GM06990 (cell line): Measurements from ENCODE around the gene FGFBP1.

Source experiments
- DNase-seq: peaks from one replicate; pipeline ENCODE4 v3.0.0-alpha.2; 2011; ENCODE audit not compliant: insufficient read length; ENCODE audit errors: extremely low read depth
- H3K27me3 ChIP-seq: replicated peaks from 2 replicates; pipeline ENCODE4 v1.6.0; 2011; ENCODE audit warnings: low read length; ENCODE audit not compliant: control insufficient read depth, insufficient read depth
- H3K36me3 ChIP-seq: 2 replicates; pipeline ENCODE4 v1.5.1; 2011; ENCODE audit warnings: low read length; ENCODE audit not compliant: control insufficient read depth, insufficient read depth
- H3K4me3 ChIP-seq: replicated peaks from 2 replicates; pipeline ENCODE4 v1.5.1; 2011; ENCODE audit warnings: low read depth, mild to moderate bottlenecking, control low read depth, low read length
- CTCF ChIP-seq: IDR thresholded peaks from 2 replicates; pipeline ENCODE4 v1.5.1; 2011; ENCODE audit warnings: low read length, control low read depth, mild to moderate bottlenecking, inconsistent platforms; ENCODE audit not compliant: insufficient read depth, poor library complexity, severe bottlenecking

FGFBP1 gene

DNA sequence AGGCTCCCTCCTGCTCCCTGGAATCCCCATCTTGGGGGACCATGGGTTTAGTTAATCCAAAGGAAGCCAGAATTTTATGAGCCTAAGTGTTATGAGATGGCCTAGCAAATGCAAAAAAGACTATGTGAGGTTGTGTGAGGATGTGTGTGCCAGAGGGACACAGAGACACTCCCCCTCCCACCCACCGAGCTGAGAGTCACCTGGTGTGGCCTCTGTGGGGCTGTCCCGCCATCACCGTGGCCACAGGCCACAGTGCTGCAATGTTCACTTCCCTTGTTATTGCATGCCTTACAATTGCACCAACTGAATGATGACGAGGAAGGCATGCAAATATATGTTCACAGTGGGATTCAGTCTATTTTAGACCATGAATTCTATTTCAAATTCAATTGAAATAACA, 25.0 kb upstream of the FGFBP1 start:
- DNase-seq, result no peak
- no peak overlapping the region for H3K4me3 ChIP-seq
- H3K36me3 ChIP-seq, result no peaks in the 10 kb centered on the region
- no peaks in the 10 kb centered on the region; the same call in 1 of the 2 replicates for H3K27me3 ChIP-seq
- TF ChIP-seq CTCF, result no peak

DNA sequence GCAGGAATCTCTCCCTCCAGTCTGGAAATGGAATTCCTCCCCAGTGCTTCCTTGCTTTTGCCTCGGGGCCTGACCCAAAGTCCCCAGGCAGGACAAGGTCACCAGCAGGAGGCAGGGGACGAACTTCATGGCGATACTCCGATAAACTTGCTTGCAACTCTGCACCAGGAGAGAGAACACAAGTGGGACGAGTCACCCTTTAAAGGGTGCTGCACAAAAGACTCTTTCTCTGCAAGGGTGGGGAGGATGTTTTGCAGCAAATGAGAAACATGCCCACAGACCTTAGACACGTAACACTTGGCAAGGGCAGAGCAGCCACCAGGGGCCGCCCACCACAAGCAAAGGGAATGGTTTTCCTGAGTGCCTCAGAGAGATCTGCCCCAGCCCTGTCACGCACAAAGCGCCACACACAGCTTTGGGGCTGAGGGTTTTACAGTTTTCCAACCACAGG, 24.5 kb upstream of the FGFBP1 start, which contains the start of gene FGFBP2:
FGFBP2 (minus strand) TSS at position 175 of the 451 bp plus-strand sequence; CDS start at position 129, 46 bp downstream.
- H3K36me3 ChIP-seq, result no peaks in the 10 kb centered on the region
- no peak within 1 kb of the TSS for H3K4me3 ChIP-seq
- DNase-seq, result no peak
- TF ChIP-seq CTCF, result peak; percentile 57
- H3K27me3 ChIP-seq, result no peaks in the 10 kb centered on the region; the same call in 1 of the 2 replicates

DNA sequence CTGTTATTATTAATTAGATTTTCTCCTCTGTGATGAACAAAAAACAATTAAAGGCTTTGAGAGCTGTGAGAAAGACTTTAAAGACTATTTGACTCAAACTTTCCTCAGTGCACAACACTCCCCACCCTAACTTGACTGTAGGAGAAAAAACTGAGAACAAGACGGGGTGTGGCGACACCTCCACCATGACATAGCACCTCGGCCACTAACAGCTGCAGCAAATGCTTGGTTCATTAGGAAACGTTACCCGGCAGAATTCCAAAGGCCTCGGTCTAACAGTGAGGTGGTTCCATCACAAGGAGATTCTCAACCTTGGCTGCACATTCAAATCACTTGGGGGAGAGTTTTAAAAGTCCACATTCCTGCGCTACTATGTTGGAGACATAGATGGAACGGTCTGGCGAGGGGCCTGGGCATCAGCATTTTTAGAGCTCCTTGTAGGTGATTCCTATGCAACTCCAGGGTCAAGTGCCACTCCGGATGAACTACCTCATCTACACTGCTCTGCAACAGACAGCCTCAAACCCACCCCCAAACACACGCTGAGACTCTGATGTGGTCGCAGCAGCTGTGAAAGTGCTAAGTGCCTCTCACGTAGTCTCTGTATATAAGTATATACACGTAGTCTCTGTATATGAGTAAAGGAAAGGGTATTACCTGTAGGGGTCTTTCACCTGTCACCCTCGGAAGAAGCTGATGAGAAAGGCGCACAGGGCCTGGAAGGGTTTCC, 23.4 kb upstream of the FGFBP1 start:
- Histone ChIP-seq H3K4me3 (no peak overlapping the region), H3K36me3 (no peaks in the 10 kb centered on the region), H3K27me3 (no peaks in the 10 kb centered on the region; the same call in 1 of the 2 replicates)
- no peak for TF ChIP-seq CTCF
- no peak for DNase-seq

GRCh38 chr4:15958562-15958961, 20.0 kb upstream of the FGFBP1 start:
- no peaks in the 10 kb centered on the region for H3K36me3 ChIP-seq
- TF ChIP-seq CTCF, result no peak

GRCh38 chr4:15956179-15956850, 17.8 kb upstream of the FGFBP1 start:
- peak; percentile 89 for TF ChIP-seq CTCF
- DNase-seq, result peak; percentile 27

More at GRCh38 chr4:15958562-15958961, 20.0 kb upstream of the FGFBP1 start:
- no peak for DNase-seq
- Histone ChIP-seq H3K4me3 (no peak overlapping the region), H3K27me3 (no peaks in the 10 kb centered on the region)

More at GRCh38 chr4:15956179-15956850, 17.8 kb upstream of the FGFBP1 start:
- Histone ChIP-seq H3K36me3 (no peaks in the 10 kb centered on the region), H3K4me3 (no peak overlapping the region), H3K27me3 (no peaks in the 10 kb centered on the region)
